HG02798 (cell line): Measurements from ENCODE around the gene ADM5.

ENCODE experiments used
- ATAC-seq: cut with Tn5 transposase; IDR thresholded peaks from one replicate; pipeline ENCODE4 v1.9.1; 2021; ENCODE audit warnings: mild to moderate bottlenecking; ENCODE audit not compliant: unreplicated experiment, poor library complexity

ADM5 gene

GRCh38 chr19:49689133-49690078 lies at the start of gene ADM5:
Gene ADM5, plus strand, starts transcription at chr19:49689594. Its CDS starts 244 bp downstream, at chr19:49689838.
- no peak for ATAC-seq

DNA sequence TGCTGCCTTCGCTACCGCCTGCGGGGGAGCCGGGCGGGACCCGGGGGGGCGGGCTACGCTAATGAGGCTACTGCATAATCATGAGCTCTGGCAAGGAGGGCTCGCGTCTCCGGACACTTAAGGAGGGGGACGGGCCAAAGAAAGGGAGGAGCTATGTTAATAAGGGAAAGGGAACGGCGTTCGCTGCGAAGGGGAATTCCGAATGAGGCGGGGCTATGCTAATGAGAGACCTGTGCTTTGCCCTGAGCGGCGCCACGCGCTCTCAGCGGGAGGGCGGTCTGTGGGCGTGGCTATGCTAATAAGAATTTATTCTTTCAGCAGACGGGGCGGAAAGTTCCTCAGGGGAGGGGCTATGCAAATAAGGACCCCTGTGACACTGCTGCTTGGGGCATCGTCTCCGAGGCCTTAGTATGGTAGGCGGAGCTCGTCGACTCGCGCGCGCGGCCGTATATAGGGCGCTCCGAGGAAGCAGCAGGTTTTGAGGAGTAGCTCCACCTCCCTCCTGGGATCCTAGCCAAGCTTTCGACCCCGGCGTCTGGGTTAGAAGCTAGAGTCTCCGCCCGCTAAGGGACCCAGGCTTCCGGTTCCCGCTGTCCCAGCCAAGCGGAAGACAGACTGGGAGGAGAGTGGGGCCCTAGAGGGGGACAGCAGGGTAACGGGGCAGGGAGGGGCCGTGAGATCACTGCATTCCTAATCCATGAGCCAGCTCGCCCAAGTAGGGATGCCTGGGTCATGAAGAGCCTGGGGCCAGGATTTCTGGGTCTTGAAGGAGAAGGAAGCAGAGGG lies 49.1 kb upstream of the ADM5 start, which contains the start of gene RRAS:
Gene RRAS (minus strand): TSS at position 31 of the 786 bp plus-strand sequence. CDS start 45 bp downstream, outside the sequence.
- ATAC-seq, result peak; percentile 68

DNA sequence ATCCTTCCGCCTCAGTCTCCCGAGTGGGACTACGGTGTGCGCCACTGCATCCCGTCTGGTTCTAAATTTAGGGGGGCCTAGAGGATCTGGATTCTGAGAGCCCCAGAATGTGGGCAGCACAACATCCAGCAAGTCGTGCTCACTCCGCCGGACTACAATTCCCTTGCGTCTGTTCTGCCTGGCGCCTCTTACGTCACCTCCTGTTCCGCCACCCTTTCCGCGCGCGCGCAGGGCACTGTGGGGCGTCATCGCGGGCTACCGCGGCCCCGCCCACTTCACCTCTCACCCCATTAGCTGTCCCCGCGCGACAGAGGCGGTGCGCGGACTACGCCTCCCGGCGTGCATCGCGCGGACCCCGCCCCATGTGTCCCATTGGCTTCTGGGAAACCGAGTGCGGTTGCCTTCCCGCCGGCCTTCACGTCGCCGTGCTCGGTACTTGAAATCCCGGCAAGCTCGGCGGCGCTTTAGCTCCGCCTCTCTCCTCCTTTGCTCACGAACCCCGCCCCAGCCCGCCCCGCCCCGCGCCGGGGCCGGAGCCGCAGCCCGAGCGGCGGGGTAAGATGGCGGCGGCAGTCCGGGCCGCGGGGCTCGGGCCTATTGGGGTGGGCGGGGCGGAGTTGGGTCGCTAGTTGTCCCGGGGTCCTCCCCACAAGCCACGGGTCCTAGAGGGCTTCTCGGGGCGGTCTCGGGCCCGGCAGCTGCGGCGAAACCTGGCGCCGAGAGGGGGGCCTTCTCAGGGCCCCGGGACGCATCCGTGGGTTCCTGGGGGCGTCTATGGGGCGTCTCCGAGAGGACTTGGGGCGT lies 47.5 kb upstream of the ADM5 start, which contains the start of gene SCAF1:
Gene SCAF1 (plus strand): TSS at position 522 of the 804 bp plus-strand sequence. CDS start 2,818 bp downstream, outside the sequence.
- ATAC-seq, result peak; percentile 72

GRCh38 chr19:49642492-49643035 lies 46.8 kb upstream of the ADM5 start:
- ATAC-seq, result no peak

DNA sequence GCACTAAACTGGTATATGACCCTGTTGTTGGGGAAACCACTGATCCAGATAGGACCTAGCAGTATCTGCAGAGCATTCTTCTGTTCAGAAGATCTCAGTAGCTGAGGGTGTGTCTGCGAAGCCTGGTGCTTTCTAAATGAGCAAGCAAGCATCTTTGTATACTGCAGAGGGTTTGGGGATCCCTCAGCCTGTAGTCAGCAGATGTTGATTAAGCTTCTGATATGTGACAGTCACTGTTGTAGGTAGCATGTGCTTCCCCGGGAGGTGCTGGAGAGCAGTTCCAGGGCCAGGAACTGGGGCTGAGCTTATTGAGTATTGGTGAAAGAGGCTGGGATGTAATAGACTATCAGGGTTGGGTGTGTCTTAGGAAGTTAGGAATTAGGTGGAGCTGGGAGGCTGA lies 45.9 kb upstream of the ADM5 start:
- no peak for ATAC-seq

- no peak for ATAC-seq
Measured at GRCh38 chr19:49645592-49645991, 43.8 kb upstream of the ADM5 start.

DNA sequence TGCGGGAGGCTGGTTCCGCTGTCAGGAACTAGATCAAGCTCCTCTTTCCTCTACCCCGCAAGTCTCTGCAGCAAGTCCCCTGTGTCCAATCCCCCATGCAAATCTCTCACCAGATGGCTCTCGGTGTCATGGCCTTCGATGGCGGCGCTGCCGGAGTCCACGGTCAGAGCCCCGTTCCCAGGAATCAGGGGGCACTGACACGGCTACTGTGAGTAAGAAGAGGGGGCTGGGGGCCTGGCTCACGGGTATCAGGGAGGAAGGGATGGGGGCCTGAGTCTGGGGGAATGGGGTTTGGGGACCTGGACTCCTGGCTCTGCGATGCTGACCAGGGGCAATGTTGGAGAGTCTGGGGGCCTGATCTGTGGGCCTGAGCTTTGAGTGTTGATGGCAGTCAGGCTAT lies 43.4 kb upstream of the ADM5 start:
- no peak for ATAC-seq

DNA sequence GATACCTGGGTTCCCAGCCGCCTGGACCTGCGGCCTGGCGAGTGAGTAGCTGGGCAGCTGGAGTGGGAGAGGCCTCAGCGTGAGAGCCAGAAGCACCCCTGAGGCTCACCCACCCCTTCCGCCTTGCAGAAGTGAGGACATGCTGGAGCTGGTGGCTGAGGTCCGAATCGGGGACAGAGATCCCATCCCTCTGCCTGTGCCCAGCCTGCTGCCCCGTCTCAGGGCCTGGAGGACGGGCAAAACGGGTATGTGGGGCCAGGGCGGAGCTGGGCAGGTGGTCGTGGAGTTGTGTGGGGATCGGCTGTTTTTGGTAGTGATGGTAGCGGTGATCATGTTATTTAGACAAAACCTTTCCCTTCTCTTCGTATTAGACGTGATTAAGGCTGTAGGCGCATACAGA lies 42.8 kb upstream of the ADM5 start:
- no peak for ATAC-seq

GRCh38 chr19:49651029-49651819 lies 38.2 kb upstream of the ADM5 start:
- ATAC-seq, result no peak

- ATAC-seq, result no peak
Measured at GRCh38 chr19:49651820-49652550, 37.4 kb upstream of the ADM5 start.

DNA sequence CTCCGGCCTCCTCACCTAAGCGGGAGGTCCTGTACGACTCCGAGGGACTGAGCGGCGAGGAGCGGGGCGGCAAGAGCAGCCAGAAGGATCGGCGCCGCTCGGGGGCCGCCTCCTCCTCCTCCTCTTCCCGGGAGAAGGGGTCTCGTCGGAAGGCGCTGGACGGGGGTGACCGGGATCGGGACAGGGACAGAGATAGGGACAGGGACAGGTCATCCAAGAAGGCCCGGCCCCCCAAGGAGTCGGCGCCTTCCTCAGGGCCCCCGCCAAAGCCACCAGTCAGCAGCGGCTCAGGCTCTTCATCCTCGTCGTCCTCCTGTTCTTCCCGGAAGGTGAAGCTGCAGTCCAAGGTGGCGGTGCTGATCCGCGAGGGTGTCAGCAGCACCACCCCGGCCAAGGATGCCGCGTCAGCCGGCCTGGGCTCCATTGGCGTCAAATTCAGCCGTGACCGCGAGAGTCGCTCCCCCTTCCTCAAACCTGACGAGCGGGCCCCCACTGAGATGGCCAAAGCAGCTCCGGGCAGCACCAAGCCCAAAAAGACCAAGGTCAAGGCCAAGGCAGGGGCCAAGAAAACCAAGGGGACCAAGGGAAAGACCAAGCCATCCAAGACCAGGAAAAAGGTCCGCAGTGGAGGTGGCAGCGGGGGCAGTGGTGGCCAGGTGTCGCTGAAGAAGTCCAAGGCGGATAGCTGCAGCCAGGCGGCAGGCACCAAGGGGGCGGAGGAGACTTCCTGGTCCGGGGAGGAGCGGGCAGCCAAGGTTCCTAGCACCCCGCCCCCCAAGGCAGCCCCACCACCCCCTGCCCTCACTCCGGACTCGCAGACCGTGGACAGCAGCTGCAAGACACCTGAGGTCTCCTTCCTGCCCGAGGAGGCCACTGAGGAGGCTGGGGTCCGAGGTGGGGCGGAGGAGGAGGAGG lies 36.6 kb upstream of the ADM5 start:
- ATAC-seq, result no peak

- no peak for ATAC-seq
Measured at GRCh38 chr19:49653466-49653806, 36.0 kb upstream of the ADM5 start.

DNA sequence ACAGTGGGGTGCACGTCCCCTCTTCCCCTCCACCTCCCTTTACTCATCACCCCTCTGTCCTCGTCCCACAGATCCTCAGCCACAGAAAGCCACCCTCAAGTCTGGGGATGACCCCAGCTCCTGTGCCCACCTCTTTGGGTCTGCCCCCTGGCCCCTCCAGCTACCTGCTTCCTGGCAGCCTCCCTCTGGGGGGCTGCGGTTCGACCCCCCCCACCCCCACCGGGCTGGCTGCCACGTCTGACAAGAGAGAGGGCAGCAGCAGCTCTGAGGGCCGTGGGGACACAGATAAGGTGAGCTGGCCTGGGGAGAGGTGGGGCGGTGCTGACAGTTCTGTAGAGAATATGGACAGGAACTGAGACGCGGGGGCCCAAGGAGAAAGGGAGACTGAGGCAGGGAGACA lies 34.8 kb upstream of the ADM5 start:
- ATAC-seq, result no peak

GRCh38 chr19:49655570-49656455 lies 33.6 kb upstream of the ADM5 start:
- ATAC-seq, result no peak

DNA sequence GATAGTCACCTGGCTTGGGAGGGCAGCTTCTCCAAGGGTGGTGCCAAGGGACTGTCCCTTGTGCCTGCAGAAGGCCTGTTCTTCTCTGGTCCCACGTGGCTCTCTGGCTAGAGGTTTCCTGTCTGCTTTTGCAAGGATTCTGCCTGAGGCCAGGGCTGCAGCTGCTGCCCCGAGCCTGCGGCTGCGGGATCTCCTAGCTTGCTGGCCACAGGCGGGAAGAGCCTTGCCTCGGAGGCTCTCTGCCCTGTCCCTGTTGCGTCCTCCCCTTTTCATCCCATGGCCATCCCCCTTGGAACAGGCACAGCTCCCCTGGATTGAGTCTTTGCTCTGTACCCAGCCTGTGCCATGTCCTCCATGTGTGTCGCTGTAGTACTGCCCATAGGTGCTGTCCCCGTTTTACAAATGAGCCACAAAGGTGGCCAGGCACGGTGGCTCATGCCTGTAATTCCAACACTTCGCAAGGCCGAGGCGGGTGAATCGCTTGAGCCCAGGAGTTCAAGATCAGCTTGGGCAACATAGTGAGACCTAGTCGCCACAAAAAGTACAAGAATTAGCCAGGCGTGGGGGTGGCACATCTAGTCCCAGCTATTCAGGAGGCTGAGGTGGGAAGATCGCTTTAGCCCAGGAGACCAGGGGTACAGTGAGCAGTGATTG lies 32.8 kb upstream of the ADM5 start:
- ATAC-seq, result no peak

- no peak for ATAC-seq
Measured at GRCh38 chr19:49657493-49658138, 31.8 kb upstream of the ADM5 start.
